GM23338 (cell line): Measurements from ENCODE around the gene TMEM145. TPM values are rescaled to one million over a fixed set of nuclear protein-coding genes. Genes with fewer than 3 reads are reported as not detected.

Experiments
- ATAC-seq: fragments of 200-7000 bp; cut with Tn5 transposase; 3 replicates; pipeline ENCODE4 v1.9.1; 2020
- DNase-seq: peaks from one replicate; pipeline ENCODE4 v3.0.0-alpha.2; 2015; ENCODE audit warnings: low spot score
- H2AFZ ChIP-seq: fragments of 200-600 bp; sonication (generic); 2 replicates; pipeline ENCODE4 v1.8.0; 2016; ENCODE audit warnings: antibody characterized with exemption, mild to moderate bottlenecking, moderate library complexity
- H3F3A ChIP-seq: fragments of 200-600 bp; sonication (generic); replicated peaks from 2 replicates; pipeline ENCODE4 v1.8.0; 2017; ENCODE audit warnings: antibody characterized with exemption, mixed run types, low read depth
- H3K27ac ChIP-seq: fragments of 200-600 bp; sonication (generic); 2 replicates; pipeline ENCODE4 v1.6.1; 2016; ENCODE audit warnings: low read depth
- H3K27me3 ChIP-seq: fragments of 200-600 bp; sonication (generic); 2 replicates; pipeline ENCODE4 v1.8.0; 2016; ENCODE audit warnings: mild to moderate bottlenecking, mixed run types, moderate library complexity; ENCODE audit not compliant: insufficient read depth
- H3K36me3 ChIP-seq: fragments of 200-600 bp; sonication (generic); 2 replicates; pipeline ENCODE4 v1.8.0; 2016; ENCODE audit warnings: mild to moderate bottlenecking; ENCODE audit not compliant: insufficient read depth
- H3K4me1 ChIP-seq: fragments of 200-600 bp; sonication (generic); 2 replicates; pipeline ENCODE4 v1.8.0; 2016; ENCODE audit warnings: mild to moderate bottlenecking, moderate library complexity; ENCODE audit not compliant: insufficient read depth
- H3K4me2 ChIP-seq: fragments of 200-600 bp; sonication (generic); 2 replicates; pipeline ENCODE4 v1.7.1; 2017; ENCODE audit warnings: mixed run types
- H3K4me3 ChIP-seq: fragments of 200-600 bp; sonication (generic); 2 replicates; pipeline ENCODE4 v1.6.1; 2016; ENCODE audit warnings: mixed run types
- H3K79me2 ChIP-seq: fragments of 200-600 bp; sonication (generic); replicated peaks from 2 replicates; pipeline ENCODE4 v1.8.0; 2017; ENCODE audit warnings: mild to moderate bottlenecking; ENCODE audit not compliant: insufficient read depth
- H3K9me2 ChIP-seq: fragments of 200-600 bp; sonication (generic); 2 replicates; pipeline ENCODE4 v1.8.0; 2017; ENCODE audit not compliant: insufficient read depth
- H4K20me1 ChIP-seq: fragments of 200-600 bp; sonication (generic); replicated peaks from 2 replicates; pipeline ENCODE4 v1.8.0; 2017; ENCODE audit warnings: mild to moderate bottlenecking; ENCODE audit not compliant: insufficient read depth
- H3K27ac Mint-ChIP-seq: 2 replicates; pipeline ENCODE4 v1.8.0; 2020; ENCODE audit warnings: inconsistent platforms, mild to moderate bottlenecking, moderate library complexity, mixed read lengths
- H3K27me3 Mint-ChIP-seq: 3 replicates; pipeline ENCODE4 v1.8.0; 2022; ENCODE audit warnings: low read depth, mild to moderate bottlenecking, moderate library complexity, mixed read lengths, inconsistent platforms; ENCODE audit not compliant: insufficient read depth, poor library complexity
- H3K36me3 Mint-ChIP-seq: 3 replicates; pipeline ENCODE4 v1.8.0; 2021; ENCODE audit warnings: low read depth, mild to moderate bottlenecking, inconsistent platforms, moderate library complexity, mixed read lengths
- H3K4me1 Mint-ChIP-seq: 3 replicates; pipeline ENCODE4 v1.8.0; 2020; ENCODE audit warnings: mild to moderate bottlenecking, inconsistent platforms, mixed read lengths
- H3K4me3 Mint-ChIP-seq: 3 replicates; pipeline ENCODE4 v1.8.0; 2021; ENCODE audit warnings: moderate library complexity, mild to moderate bottlenecking, inconsistent platforms, mixed read lengths
- H3K9me3 Mint-ChIP-seq: 3 replicates; pipeline ENCODE4 v1.8.0; 2020; ENCODE audit warnings: moderate library complexity, mild to moderate bottlenecking, inconsistent platforms, mixed read lengths
- CREB1 ChIP-seq: fragments of 250-450 bp; sonication (Bioruptor Pico); IDR thresholded peaks from 2 replicates; pipeline ENCODE4 v1.5.0; 2020; ENCODE audit warnings: low read depth, mild to moderate bottlenecking, moderate library complexity
- CTCF ChIP-seq, 2 experiments: fragments of 200-600 bp in 1 of 2; sonication (generic) in 1 of 2; conservative IDR thresholded peaks; 2 replicates each; pipeline versions ENCODE4 v1.5.1 to v1.6.1; 2016 to 2017; ENCODE audit warnings: antibody characterized with exemption in 2 of 2, low read depth in 2 of 2, mild to moderate bottlenecking in 2 of 2, moderate library complexity in 1 of 2
- EZH2 ChIP-seq: fragments of 200-600 bp; sonication (generic); IDR thresholded peaks from one replicate; pipeline ENCODE4 v1.8.0; 2017; ENCODE audit warnings: antibody characterized with exemption, mild to moderate bottlenecking, low read depth; ENCODE audit not compliant: unreplicated experiment
- EZH2phosphoT487 ChIP-seq: fragments of 200-600 bp; sonication (generic); IDR thresholded peaks from one replicate; pipeline ENCODE4 v1.8.1; 2018; ENCODE audit warnings: antibody characterized with exemption; ENCODE audit not compliant: unreplicated experiment
- JUNB ChIP-seq: IDR thresholded peaks from one replicate; pipeline ENCODE4 v1.6.1; 2016; ENCODE audit warnings: antibody characterized with exemption; ENCODE audit not compliant: unreplicated experiment
- NANOG ChIP-seq: IDR thresholded peaks from 2 replicates; pipeline ENCODE4 v1.6.1; 2016; ENCODE audit warnings: antibody characterized with exemption, borderline replicate concordance
- POLR2AphosphoS5 ChIP-seq: IDR thresholded peaks from 2 replicates; pipeline ENCODE4 v1.6.1; 2016; ENCODE audit warnings: antibody characterized with exemption, low read depth
- REST ChIP-seq: IDR thresholded peaks from one replicate; pipeline ENCODE4 v1.6.1; 2018; ENCODE audit warnings: antibody characterized with exemption; ENCODE audit not compliant: unreplicated experiment
- STAT1 ChIP-seq: IDR thresholded peaks from one replicate; pipeline ENCODE4 v1.6.1; 2016; ENCODE audit warnings: antibody characterized with exemption; ENCODE audit not compliant: unreplicated experiment
- ZNF114 ChIP-seq: fragments of 250-450 bp; sonication (Bioruptor Pico); IDR thresholded peaks from 2 replicates; pipeline ENCODE4 v1.5.0; 2020; ENCODE audit warnings: mild to moderate bottlenecking, moderate library complexity
- ZNF331 ChIP-seq: fragments of 250-450 bp; sonication (Bioruptor Pico); IDR thresholded peaks from 2 replicates; pipeline ENCODE4 v1.5.0; 2020; ENCODE audit warnings: low read depth, mild to moderate bottlenecking, moderate library complexity
- ZNF462 ChIP-seq: fragments of 250-450 bp; sonication (Bioruptor Pico); IDR thresholded peaks from 2 replicates; pipeline ENCODE4 v1.5.0; 2020; ENCODE audit warnings: mild to moderate bottlenecking, moderate library complexity
- polyA plus RNA-seq: library from polyadenylated mRNA; unstranded; fragments of >200 nt; fragmentation: Nextera tagmentation; extraction: Ambion mirVana; gene quantifications from 2 replicates; pipeline ENCODE4 v1.2.1, GENCODE V29; 2016
- total RNA-seq: library from RNA; depleted of rRNA; stranded (reverse); fragments of >200 nt; shearing (Covaris generic); gene quantifications from 2 replicates; pipeline ENCODE4 v1.2.3, GENCODE V29; 2014
- TF ChIP-seq, protein P1 (sequence below): IDR thresholded peaks from 2 replicates; pipeline ENCODE4 v1.6.1; 2016; ENCODE audit warnings: antibody characterized with exemption

The TMEM145 gene
- total and polyA plus RNA-seq, 2 experiments from 2014 or later: 1.9 to 5.4 TPM

DNA sequence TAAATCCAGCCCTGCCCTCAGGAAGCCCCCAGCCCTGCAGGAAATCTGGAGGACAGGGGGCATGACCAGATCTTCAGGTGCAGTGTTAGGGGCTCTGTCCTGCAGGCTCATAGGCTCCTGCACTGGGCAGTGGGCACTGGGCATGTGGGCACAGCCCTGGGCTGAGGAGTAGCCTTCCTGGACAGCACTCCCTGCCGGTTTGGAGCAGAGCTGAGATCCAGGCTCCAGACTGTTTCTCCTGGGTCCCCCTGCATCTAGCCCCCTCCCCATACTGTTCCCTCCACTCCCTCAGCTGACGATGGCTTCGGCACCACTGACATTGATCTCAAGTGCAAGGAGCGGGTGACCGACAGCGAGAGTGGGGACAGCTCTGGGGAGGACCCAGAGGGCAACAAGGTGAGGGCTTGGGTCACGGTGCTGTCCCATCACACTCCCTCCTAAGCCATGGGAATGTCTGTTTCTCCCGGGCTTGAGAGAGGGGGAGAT is 23.5 kb upstream of the TMEM145 start:
- peaks cover 38% of the 10 kb centered on the region for H3K36me3 Mint-ChIP-seq
- peaks cover 6% of the 10 kb centered on the region; the same call in 1 of the 2 replicates for H3K4me1 ChIP-seq
- H3K79me2 ChIP-seq: peaks cover 16% of the 10 kb centered on the region
- no peak overlapping the region for H3K4me3 ChIP-seq
- H3K9me2 ChIP-seq: no peaks in the 10 kb centered on the region
- peaks cover 6% of the 10 kb centered on the region; the same call in 1 of the 2 replicates for H3F3A ChIP-seq
- H3K27ac ChIP-seq: no peak overlapping the region
- no peaks in the 10 kb centered on the region for H3K27me3 ChIP-seq
- no peaks in the 10 kb centered on the region for H3K9me3 Mint-ChIP-seq
- TF ChIP-seq NANOG: no peak
- TF ChIP-seq ZNF462: no peak
- TF ChIP-seq, protein P1, sequence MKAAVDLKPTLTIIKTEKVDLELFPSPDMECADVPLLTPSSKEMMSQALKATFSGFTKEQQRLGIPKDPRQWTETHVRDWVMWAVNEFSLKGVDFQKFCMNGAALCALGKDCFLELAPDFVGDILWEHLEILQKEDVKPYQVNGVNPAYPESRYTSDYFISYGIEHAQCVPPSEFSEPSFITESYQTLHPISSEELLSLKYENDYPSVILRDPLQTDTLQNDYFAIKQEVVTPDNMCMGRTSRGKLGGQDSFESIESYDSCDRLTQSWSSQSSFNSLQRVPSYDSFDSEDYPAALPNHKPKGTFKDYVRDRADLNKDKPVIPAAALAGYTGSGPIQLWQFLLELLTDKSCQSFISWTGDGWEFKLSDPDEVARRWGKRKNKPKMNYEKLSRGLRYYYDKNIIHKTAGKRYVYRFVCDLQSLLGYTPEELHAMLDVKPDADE: no peak
- no peak for TF ChIP-seq POLR2AphosphoS5
- no peak for TF ChIP-seq CTCF (conservative IDR thresholded peaks at IDR 0.05; ENCODE audit: low read depth in 2 of 2)
- no peak for TF ChIP-seq JUNB
- TF ChIP-seq REST: no peak
- TF ChIP-seq EZH2phosphoT487: no peak
- no peak for TF ChIP-seq CREB1 (CRISPR knock-in tag)
- TF ChIP-seq EZH2: no peak
- TF ChIP-seq STAT1: no peak
- no peak for TF ChIP-seq ZNF114 (CRISPR knock-in tag)
- TF ChIP-seq ZNF331 (CRISPR knock-in tag): no peak
- H3K27ac Mint-ChIP-seq: no peak overlapping the region
- H3K27me3 Mint-ChIP-seq: peaks cover 18% of the 10 kb centered on the region
- DNase-seq: no peak
- H4K20me1 ChIP-seq: peaks cover 4% of the 10 kb centered on the region; the same call in 1 of the 2 replicates
- ATAC-seq: no peak
- no peak overlapping the region for H3K4me2 ChIP-seq
- no peak overlapping the region for H2AFZ ChIP-seq
- peaks cover 30% of the 10 kb centered on the region for H3K4me1 Mint-ChIP-seq
- H3K36me3 ChIP-seq: peaks cover 4% of the 10 kb centered on the region; the same call in 1 of the 2 replicates
- H3K4me3 Mint-ChIP-seq: no peak overlapping the region
